H9 (cell line): Measurements from ENCODE around the gene ARHGEF33. TPM values are rescaled to one million over a fixed set of nuclear protein-coding genes. Genes with fewer than 3 reads are reported as not detected.

Experiments used
- DNase-seq: peaks from one replicate; pipeline ENCODE4 v3.0.0-alpha.2; 2017
- H2AFZ ChIP-seq: one replicate; pipeline ENCODE4 v1.6.1; 2013; ENCODE audit warnings: mild to moderate bottlenecking, low read length, control low read depth, moderate library complexity
- H2AK5ac ChIP-seq: 2 replicates; pipeline ENCODE4 v1.6.1; 2013; ENCODE audit warnings: low read length, control low read depth, mixed read lengths; ENCODE audit not compliant: insufficient read length
- H2BK120ac ChIP-seq: one replicate; pipeline ENCODE4 v1.6.1; 2013; ENCODE audit warnings: low read depth, mild to moderate bottlenecking, low read length, control low read depth, inconsistent platforms; ENCODE audit not compliant: poor library complexity, severe bottlenecking
- H2BK12ac ChIP-seq: 2 replicates; pipeline ENCODE4 v1.6.1; 2013; ENCODE audit warnings: low read length, control low read depth, mixed read lengths, low read depth; ENCODE audit not compliant: insufficient read length
- H2BK15ac ChIP-seq: 2 replicates; pipeline ENCODE4 v1.6.1; 2013; ENCODE audit warnings: low read depth, low read length, control low read depth
- H2BK20ac ChIP-seq: one replicate; pipeline ENCODE4 v1.6.1; 2013; ENCODE audit warnings: low read depth, mild to moderate bottlenecking, low read length, control low read depth, inconsistent platforms; ENCODE audit not compliant: poor library complexity, severe bottlenecking
- H2BK5ac ChIP-seq: 2 replicates; pipeline ENCODE4 v1.6.1; 2013; ENCODE audit warnings: low read length, control low read depth, mixed read lengths; ENCODE audit not compliant: insufficient read length
- H3K14ac ChIP-seq: 2 replicates; pipeline ENCODE4 v1.6.1; 2013; ENCODE audit warnings: low read length, control low read depth; ENCODE audit not compliant: insufficient read depth
- H3K18ac ChIP-seq: 2 replicates; pipeline ENCODE4 v1.6.1; 2013; ENCODE audit warnings: low read depth, mild to moderate bottlenecking, mixed read lengths, low read length, control low read depth; ENCODE audit not compliant: insufficient read length
- H3K23ac ChIP-seq: 2 replicates; pipeline ENCODE4 v1.6.1; 2013; ENCODE audit warnings: low read length, control low read depth, mixed read lengths, low read depth; ENCODE audit not compliant: insufficient read length
- H3K23me2 ChIP-seq: 2 replicates; pipeline ENCODE4 v1.6.1; 2013; ENCODE audit warnings: low read depth, mild to moderate bottlenecking, mixed read lengths, low read length, control low read depth; ENCODE audit not compliant: insufficient read length, poor library complexity, severe bottlenecking
- H3K27ac ChIP-seq: 2 replicates; pipeline ENCODE4 v1.5.1; 2013; ENCODE audit warnings: low read length, control low read depth, mixed read lengths, low read depth; ENCODE audit not compliant: insufficient read length
- H3K27me3 ChIP-seq: 2 replicates; pipeline ENCODE4 v1.6.1; 2013; ENCODE audit warnings: low read length, control low read depth, inconsistent platforms; ENCODE audit not compliant: insufficient read depth
- H3K4ac ChIP-seq: 2 replicates; pipeline ENCODE4 v1.6.1; 2013; ENCODE audit warnings: low read depth, mild to moderate bottlenecking, control low read depth, inconsistent platforms, low read length, moderate library complexity
- H3K4me1 ChIP-seq: 2 replicates; pipeline ENCODE4 v1.6.1; 2013; ENCODE audit warnings: low read length, control low read depth, inconsistent platforms; ENCODE audit not compliant: insufficient read depth
- H3K4me2 ChIP-seq: 2 replicates; pipeline ENCODE4 v1.6.1; 2013; ENCODE audit warnings: low read length, control low read depth, mixed read lengths; ENCODE audit not compliant: insufficient read length, insufficient read depth
- H3K56ac ChIP-seq: 2 replicates; pipeline ENCODE4 v1.6.1; 2013; ENCODE audit warnings: low read depth, mild to moderate bottlenecking, mixed read lengths, low read length, control low read depth; ENCODE audit not compliant: insufficient read length
- H3K79me1 ChIP-seq: 2 replicates; pipeline ENCODE4 v1.6.1; 2013; ENCODE audit warnings: low read depth, mild to moderate bottlenecking, moderate library complexity, low read length, control low read depth, inconsistent platforms; ENCODE audit not compliant: insufficient read depth, poor library complexity, severe bottlenecking
- H3K79me2 ChIP-seq: 2 replicates; pipeline ENCODE4 v1.6.1; 2013; ENCODE audit warnings: low read length, control low read depth, inconsistent platforms; ENCODE audit not compliant: insufficient read depth
- H3K9ac ChIP-seq: 2 replicates; pipeline ENCODE4 v1.6.1; 2013; ENCODE audit warnings: low read length, control low read depth, mixed read lengths; ENCODE audit not compliant: insufficient read length; ENCODE audit errors: extremely low read depth
- H3K9me3 ChIP-seq: one replicate; pipeline ENCODE4 v1.6.1; 2013; ENCODE audit warnings: low read depth, low read length, inconsistent platforms; ENCODE audit not compliant: control insufficient read depth
- H3T11ph ChIP-seq: one replicate; pipeline ENCODE4 v1.6.1; 2013; ENCODE audit warnings: mild to moderate bottlenecking, low read length, control low read depth, inconsistent platforms
- H4K20me1 ChIP-seq: one replicate; pipeline ENCODE4 v1.6.1; 2013; ENCODE audit not compliant: control insufficient read depth, insufficient read length, insufficient read depth
- H4K5ac ChIP-seq: 2 replicates; pipeline ENCODE4 v1.6.1; 2013; ENCODE audit warnings: low read depth, mild to moderate bottlenecking, mixed read lengths, low read length, control low read depth; ENCODE audit not compliant: insufficient read length
- H4K8ac ChIP-seq: replicated peaks from 2 replicates; pipeline ENCODE4 v1.6.1; 2013; ENCODE audit warnings: low read length, control low read depth, mixed read lengths, low read depth; ENCODE audit not compliant: insufficient read length
- H4K91ac ChIP-seq: 2 replicates; pipeline ENCODE4 v1.6.1; 2013; ENCODE audit warnings: low read depth, mild to moderate bottlenecking, moderate library complexity, mixed read lengths, low read length, control low read depth; ENCODE audit not compliant: insufficient read length
- H3K27ac Mint-ChIP-seq, 3 experiments: 2 replicates in 2 of 3; 3 replicates in 1 of 3; pipeline ENCODE4 v1.8.0; 2020 to 2021; ENCODE audit warnings: mixed read lengths in 3 of 3, mild to moderate bottlenecking in 1 of 3, moderate library complexity in 1 of 3
- H3K27me3 Mint-ChIP-seq: 2 replicates; pipeline ENCODE4 v1.8.0; 2021; ENCODE audit warnings: low read depth, mild to moderate bottlenecking, moderate library complexity, mixed read lengths
- H3K36me3 Mint-ChIP-seq, 3 experiments: 2 replicates in 2 of 3; 3 replicates in 1 of 3; pipeline ENCODE4 v1.8.0; 2020 to 2021; ENCODE audit warnings: low read depth in 3 of 3, mixed read lengths in 3 of 3; ENCODE audit not compliant: insufficient read depth in 1 of 3
- H3K4me1 Mint-ChIP-seq, 2 experiments: 2 replicates each; pipeline ENCODE4 v1.8.0; 2020; ENCODE audit warnings: mixed read lengths in 2 of 2
- H3K4me3 Mint-ChIP-seq, 2 experiments: 2 replicates in 1 of 2; 3 replicates in 1 of 2; pipeline ENCODE4 v1.8.0; 2020 to 2021; ENCODE audit warnings: mild to moderate bottlenecking in 2 of 2, mixed read lengths in 2 of 2, moderate library complexity in 1 of 2
- H3K9me3 Mint-ChIP-seq, 2 experiments: 2 replicates in 1 of 2; 3 replicates in 1 of 2; pipeline ENCODE4 v1.8.0; 2020; ENCODE audit warnings: mild to moderate bottlenecking in 2 of 2, mixed read lengths in 2 of 2, moderate library complexity in 1 of 2
- WGBS: extraction: QIAGEN DNeasy Blood & Tissue Kit; methylation state at CpG from one replicate; pipeline ENCODE4 v1.1.7; 2013; ENCODE audit warnings: missing lambda C conversion rate, low lambda C conversion rate, mixed read lengths; ENCODE audit not compliant: insufficient read length; ENCODE audit errors: extremely low coverage; 5-methylcytosine and 5-hydroxymethylcytosine counted together
- total RNA-seq: library from RNA; stranded (reverse); gene quantifications from 2 replicates; pipeline ENCODE4 v1.2.1, GENCODE V29; 2021
- TF ChIP-seq, protein P1 (sequence below): fragments of 200-600 bp; sonication (generic); conservative IDR thresholded peaks from 3 replicates; pipeline ENCODE4 v1.8.0; 2021; ENCODE audit warnings: antibody characterized with exemption, mild to moderate bottlenecking

ARHGEF33 gene
- total RNA-seq, 1 experiment from 2014 or later, result 0.92 TPM

DNA sequence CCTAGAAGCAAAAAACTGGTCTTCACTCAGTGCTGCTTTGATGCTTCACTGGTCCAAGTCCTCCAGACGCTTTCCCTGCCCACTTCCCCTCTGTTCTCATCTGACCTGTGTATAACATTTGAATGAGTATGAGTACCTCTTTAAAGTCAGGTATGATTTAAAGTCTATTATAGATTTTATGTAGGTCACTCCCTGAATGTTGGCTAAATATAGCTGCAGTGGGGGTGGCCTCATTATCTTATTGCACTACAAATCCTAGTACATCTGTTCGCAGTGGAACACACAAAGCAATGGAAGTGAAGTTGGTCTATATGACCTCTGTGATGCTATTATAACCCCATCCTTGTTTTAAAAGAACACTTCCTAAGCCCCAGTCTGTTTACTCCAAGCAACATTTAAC is 33.2 kb downstream of the ARHGEF33 start:
- no peak overlapping the region for H4K8ac ChIP-seq
- Mint-ChIP-seq H3K4me1 (peaks cover 0 to 12% of the 10 kb centered on the region in 2 experiments; a peak in 2 of 4 replicates), H3K4me3 (no peak overlapping the region), H3K27ac (no peak overlapping the region), H3K36me3 (no peaks in the 10 kb centered on the region), H3K9me3 (no peaks in the 10 kb centered on the region), H3K27me3 (no peaks in the 10 kb centered on the region)
- H2AK5ac ChIP-seq, result no peak overlapping the region
- no peak overlapping the region for H2AFZ ChIP-seq
- WGBS, result no CpG with 5 or more reads among the region's 2 CpGs
- no peak overlapping the region for H3K9ac ChIP-seq
- no peak overlapping the region for H3K18ac ChIP-seq
- DNase-seq, result no peak
- no peaks in the 10 kb centered on the region for H3K27me3 ChIP-seq
- no peaks in the 10 kb centered on the region for H3K23me2 ChIP-seq
- no peak overlapping the region for H3K23ac ChIP-seq
- H4K5ac ChIP-seq, result no peak overlapping the region
- no peaks in the 10 kb centered on the region for H4K20me1 ChIP-seq
- H3K79me2 ChIP-seq, result no peaks in the 10 kb centered on the region
- no peaks in the 10 kb centered on the region for H3K79me1 ChIP-seq
- H2BK12ac ChIP-seq, result no peak overlapping the region
- no peak overlapping the region for H2BK15ac ChIP-seq
- H2BK20ac ChIP-seq, result no peak overlapping the region
- TF ChIP-seq, protein P1, sequence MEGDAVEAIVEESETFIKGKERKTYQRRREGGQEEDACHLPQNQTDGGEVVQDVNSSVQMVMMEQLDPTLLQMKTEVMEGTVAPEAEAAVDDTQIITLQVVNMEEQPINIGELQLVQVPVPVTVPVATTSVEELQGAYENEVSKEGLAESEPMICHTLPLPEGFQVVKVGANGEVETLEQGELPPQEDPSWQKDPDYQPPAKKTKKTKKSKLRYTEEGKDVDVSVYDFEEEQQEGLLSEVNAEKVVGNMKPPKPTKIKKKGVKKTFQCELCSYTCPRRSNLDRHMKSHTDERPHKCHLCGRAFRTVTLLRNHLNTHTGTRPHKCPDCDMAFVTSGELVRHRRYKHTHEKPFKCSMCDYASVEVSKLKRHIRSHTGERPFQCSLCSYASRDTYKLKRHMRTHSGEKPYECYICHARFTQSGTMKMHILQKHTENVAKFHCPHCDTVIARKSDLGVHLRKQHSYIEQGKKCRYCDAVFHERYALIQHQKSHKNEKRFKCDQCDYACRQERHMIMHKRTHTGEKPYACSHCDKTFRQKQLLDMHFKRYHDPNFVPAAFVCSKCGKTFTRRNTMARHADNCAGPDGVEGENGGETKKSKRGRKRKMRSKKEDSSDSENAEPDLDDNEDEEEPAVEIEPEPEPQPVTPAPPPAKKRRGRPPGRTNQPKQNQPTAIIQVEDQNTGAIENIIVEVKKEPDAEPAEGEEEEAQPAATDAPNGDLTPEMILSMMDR, result no peak
- H3K56ac ChIP-seq, result no peak overlapping the region
- no peak overlapping the region for H4K91ac ChIP-seq
- no peak overlapping the region for H2BK120ac ChIP-seq
- no peak overlapping the region for H3K27ac ChIP-seq
- H3T11ph ChIP-seq, result no peak overlapping the region
- H3K14ac ChIP-seq, result no peak overlapping the region
- H3K4me2 ChIP-seq, result no peak overlapping the region
- no peak overlapping the region for H2BK5ac ChIP-seq
- H3K4ac ChIP-seq, result no peak overlapping the region
- no peaks in the 10 kb centered on the region for H3K9me3 ChIP-seq
- H3K4me1 ChIP-seq, result no peaks in the 10 kb centered on the region
